ENCODE data around the gene HNF1B.

The HNF1B gene

DNA sequence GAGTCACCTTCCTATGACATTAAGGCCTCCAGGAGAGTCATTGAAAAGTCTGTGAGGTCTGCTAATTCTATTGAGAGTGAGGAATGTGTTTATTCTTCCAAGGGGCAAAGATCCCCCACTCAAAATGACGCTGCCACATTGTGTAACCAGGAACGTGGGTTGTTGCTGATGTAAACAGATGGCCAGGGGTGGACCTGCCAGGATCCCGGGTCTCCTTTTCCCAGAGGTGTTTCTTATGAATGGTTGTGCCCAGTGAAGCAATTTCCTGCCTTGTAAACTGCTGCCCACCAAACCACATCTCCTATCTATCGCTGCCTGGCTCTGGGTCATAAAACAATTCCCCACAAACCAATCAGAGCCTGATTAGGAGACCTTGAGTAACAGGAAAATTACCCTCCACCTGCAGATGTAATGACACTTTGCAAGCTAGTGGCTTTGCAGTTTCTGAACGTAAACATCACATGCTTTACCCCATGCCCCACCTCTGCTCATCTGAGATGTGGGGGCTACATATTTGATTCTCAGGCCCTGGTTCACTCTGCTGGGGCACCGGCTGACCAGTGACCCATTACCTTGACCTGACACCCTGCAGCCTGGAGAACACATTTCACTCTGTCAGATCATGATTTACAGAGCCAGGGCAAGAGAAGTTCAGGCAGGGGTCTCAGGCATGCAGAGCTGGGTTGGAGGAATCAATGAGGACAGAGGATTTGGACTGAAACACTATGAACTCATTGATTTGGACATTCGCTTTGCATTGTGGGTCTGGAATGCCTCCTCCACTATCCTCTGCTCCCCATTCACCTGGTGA is 68.5 kb downstream of the HNF1B start:
- no peak for DNase-seq (ENCODE audit: low spot score)
- TF ChIP-seq, protein P1, sequence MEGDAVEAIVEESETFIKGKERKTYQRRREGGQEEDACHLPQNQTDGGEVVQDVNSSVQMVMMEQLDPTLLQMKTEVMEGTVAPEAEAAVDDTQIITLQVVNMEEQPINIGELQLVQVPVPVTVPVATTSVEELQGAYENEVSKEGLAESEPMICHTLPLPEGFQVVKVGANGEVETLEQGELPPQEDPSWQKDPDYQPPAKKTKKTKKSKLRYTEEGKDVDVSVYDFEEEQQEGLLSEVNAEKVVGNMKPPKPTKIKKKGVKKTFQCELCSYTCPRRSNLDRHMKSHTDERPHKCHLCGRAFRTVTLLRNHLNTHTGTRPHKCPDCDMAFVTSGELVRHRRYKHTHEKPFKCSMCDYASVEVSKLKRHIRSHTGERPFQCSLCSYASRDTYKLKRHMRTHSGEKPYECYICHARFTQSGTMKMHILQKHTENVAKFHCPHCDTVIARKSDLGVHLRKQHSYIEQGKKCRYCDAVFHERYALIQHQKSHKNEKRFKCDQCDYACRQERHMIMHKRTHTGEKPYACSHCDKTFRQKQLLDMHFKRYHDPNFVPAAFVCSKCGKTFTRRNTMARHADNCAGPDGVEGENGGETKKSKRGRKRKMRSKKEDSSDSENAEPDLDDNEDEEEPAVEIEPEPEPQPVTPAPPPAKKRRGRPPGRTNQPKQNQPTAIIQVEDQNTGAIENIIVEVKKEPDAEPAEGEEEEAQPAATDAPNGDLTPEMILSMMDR (IDR thresholded peaks at IDR 0.05; ENCODE audit: borderline replicate concordance, control extremely low read depth, extremely low read depth, insufficient read depth, missing control alignments): no peak

GRCh38 chr17:37674511-37674910 is 70.3 kb downstream of the HNF1B start:
- in situ Hi-C loops (cut with MboI; ENCODE audit: low sequenced_read_pairs, unreplicated experiment): no loop called here
- no peak for DNase-seq (ENCODE audit: low spot score)
- TF ChIP-seq, protein P1 (IDR thresholded peaks at IDR 0.05; ENCODE audit: borderline replicate concordance, control extremely low read depth, extremely low read depth, insufficient read depth, missing control alignments): no peak

More for the DNA sequence above, 68.5 kb downstream of the HNF1B start:
- in situ Hi-C loops (cut with MboI; ENCODE audit: low sequenced_read_pairs, unreplicated experiment): no loop called here

DNA sequence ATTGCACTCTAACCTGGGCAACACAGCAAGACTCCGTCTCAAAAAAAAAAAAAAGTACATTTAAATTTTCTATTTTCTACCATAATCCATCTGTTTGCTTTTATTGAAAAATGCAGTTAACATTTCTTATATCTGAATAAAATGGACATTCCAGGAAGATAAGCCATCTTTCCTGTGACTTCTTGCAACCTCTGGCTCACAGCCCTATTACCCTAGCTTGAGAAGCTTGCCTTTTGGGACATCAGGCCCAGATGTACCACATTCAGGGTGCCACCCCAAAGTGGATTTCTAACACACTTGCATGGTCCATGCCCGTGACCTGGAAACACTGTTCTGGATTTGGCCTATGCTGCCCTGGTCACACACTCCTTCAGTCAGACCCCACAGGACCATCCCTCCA is 71.5 kb downstream of the HNF1B start:
- in situ Hi-C loops (cut with MboI; ENCODE audit: low sequenced_read_pairs, unreplicated experiment): no loop called here
- TF ChIP-seq, protein P1 (IDR thresholded peaks at IDR 0.05; ENCODE audit: borderline replicate concordance, control extremely low read depth, extremely low read depth, insufficient read depth, missing control alignments): no peak
- DNase-seq (ENCODE audit: low spot score): no peak

DNA sequence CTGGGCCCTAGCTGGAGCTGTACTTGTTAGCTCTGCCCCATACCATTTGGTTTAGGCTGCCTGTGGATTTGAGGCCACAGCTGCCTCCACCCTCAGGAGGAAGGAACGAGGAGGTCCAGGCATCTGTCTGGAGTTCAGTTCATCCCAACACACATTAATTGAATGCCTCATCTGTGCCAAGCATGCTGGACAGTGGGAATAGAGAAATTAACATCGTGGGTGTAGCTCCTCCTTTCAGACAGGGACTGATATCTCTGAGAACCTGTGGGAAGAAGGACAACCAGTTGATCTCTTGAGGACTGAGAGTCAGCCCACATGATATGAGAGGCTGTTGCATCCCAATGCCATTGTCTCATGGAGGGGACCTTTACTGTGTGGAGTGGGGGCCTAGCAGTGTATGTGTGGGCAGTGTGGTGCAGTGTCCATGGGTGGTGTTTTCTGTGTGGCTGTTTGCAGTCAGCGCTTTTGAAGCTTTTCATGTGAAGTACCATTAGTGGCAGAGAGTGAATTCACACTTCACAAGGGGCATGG is 72.2 kb downstream of the HNF1B start:
- DNase-seq (ENCODE audit: low spot score): no peak
- in situ Hi-C loops (cut with MboI; ENCODE audit: low sequenced_read_pairs, unreplicated experiment): no loop called here
- TF ChIP-seq, protein P1 (IDR thresholded peaks at IDR 0.05; ENCODE audit: borderline replicate concordance, control extremely low read depth, extremely low read depth, insufficient read depth, missing control alignments): no peak

GRCh38 chr17:37671824-37672547 is 72.9 kb downstream of the HNF1B start:
- in situ Hi-C loops (cut with MboI; ENCODE audit: low sequenced_read_pairs, unreplicated experiment): no loop called here
- TF ChIP-seq, protein P1 (IDR thresholded peaks at IDR 0.05; ENCODE audit: borderline replicate concordance, control extremely low read depth, extremely low read depth, insufficient read depth, missing control alignments): no peak
- DNase-seq (ENCODE audit: low spot score): no peak

GRCh38 chr17:37671028-37671823 is 73.6 kb downstream of the HNF1B start:
- no peak for DNase-seq (ENCODE audit: low spot score)
- in situ Hi-C loops (cut with MboI; ENCODE audit: low sequenced_read_pairs, unreplicated experiment): no loop called here
- TF ChIP-seq, protein P1 (IDR thresholded peaks at IDR 0.05; ENCODE audit: borderline replicate concordance, control extremely low read depth, extremely low read depth, insufficient read depth, missing control alignments): no peak
